HG03460 (cell line): ENCODE measurements around the gene ZNF492.
A peak's percentile ranks its signal among the peaks of the same experiment; 100 is the strongest.
"Not testable (repeated sequence)": the region's sequence is repeated elsewhere in the genome, so short reads cannot be mapped to it uniquely, and the experiment has no call there.

Source experiments
- ATAC-seq: cut with Tn5 transposase; IDR thresholded peaks from one replicate; pipeline ENCODE4 v1.9.1; 2021; ENCODE audit not compliant: unreplicated experiment

ZNF492 gene

DNA sequence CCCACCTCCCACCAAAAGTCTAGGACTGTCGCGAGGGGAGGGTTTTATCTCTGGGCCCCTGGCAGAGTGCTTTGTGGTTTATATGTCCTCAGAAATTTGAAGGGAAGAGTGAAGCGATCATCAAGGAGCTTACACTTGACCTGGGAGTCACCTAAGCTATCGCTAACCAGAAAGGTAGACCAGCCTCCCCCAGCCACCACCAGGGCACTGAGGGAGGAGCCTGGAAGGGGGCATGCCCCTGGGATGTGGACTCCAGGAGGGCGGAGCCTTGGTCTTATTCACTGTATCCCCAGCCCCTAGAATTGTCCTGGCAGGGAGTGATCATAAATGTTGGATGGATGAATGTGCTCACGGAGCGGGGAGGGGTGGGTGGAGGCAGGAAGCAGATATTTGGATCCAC is 16.9 kb upstream of the ZNF492 start:
- ATAC-seq = not testable (repeated sequence)

GRCh38 chr19:22617614-22618320 is 16.4 kb upstream of the ZNF492 start:
- ATAC-seq = no peak

GRCh38 chr19:22619371-22619770 is 14.8 kb upstream of the ZNF492 start:
- no peak for ATAC-seq

DNA sequence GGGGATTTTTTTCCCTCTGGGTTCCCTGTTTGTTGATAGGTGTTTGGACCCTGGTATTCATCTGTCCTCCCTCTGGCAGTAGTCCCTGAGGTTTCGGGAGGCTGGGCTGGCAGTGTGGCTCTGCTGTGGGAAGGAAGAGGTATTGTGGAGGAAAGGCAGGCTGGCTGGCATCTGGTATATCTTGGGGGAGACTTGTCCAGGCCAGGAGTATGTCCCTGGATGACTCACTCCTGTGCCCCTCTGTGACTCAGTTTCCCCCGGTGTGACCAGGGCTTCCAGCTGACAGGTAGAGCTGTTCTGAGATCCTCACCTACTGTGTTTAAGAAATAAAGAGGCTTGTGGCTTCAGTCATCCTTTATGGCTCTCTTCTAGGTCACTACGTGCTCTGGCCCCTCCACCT is 14.2 kb upstream of the ZNF492 start:
- no peak for ATAC-seq

DNA sequence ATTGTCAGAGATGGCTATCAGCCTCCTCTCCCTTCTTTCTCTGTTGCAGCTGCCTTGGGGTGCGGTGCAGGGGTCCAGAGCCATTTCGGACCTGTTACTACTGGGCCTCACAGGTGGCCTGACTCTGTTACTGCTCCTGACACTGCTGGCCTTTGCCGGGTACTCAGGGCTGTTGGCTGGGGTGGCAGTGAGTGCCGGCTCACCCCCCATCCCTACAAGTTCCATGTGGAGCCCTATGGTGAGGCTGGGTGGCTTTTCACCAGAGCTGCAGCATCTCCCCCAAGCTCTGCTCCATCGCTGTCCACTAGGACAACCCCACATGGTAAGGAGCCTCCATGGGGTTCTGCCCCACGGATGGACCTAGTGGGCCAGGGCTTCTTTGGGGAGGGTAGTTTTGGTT is 13.7 kb upstream of the ZNF492 start:
- no peak for ATAC-seq

- ATAC-seq = no peak
Measured at GRCh38 chr19:22620912-22621311, 13.2 kb upstream of the ZNF492 start.

- no peak for ATAC-seq
Measured at GRCh38 chr19:22622020-22622419, 12.1 kb upstream of the ZNF492 start.

DNA sequence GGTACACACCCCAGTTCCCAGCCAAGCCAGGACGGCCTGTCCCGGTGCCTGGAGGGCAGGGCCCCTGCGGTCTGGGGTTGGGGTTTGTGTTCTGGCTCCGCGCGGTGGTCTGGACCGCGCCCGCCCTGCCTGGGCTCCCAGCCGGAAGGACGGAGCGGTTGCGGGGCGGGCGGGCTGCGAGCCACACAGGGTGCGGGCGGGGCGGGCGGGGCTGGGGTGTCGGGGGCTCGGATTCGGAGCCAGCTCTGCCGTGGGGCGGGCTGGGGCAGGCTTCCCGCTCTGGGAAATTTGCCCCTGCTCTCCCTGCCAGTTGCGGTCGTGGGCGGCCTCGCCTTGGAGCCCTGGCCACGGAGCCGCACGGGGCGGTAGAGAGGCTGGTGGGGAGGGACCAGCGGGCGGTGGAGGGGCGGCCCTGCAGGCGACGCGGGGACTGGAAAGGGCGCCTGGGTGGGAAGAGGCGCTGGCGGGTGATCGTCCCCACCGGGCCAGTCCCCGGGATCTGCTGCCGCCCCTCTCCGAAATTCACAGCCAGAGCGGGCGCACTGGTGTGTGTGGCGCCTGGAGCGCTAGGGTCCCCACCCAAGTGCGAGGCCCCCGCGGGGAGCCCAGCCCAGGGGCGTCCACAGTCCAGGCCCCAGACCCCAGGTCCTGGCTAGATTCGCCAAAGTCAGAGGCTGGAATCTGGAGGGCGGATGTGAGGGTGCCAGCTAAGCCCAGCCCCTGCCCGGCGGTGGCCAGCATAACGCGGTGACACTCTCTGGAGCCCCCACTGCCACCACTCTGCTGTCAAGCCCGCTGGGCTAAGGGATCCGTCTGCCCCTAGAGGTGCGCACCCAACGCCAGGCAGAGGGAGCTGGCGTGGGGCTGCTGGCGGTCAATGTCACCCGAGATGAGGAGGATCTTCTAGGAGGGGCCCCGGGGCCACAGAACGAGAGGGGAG is 11.0 kb upstream of the ZNF492 start:
- no peak for ATAC-seq

DNA sequence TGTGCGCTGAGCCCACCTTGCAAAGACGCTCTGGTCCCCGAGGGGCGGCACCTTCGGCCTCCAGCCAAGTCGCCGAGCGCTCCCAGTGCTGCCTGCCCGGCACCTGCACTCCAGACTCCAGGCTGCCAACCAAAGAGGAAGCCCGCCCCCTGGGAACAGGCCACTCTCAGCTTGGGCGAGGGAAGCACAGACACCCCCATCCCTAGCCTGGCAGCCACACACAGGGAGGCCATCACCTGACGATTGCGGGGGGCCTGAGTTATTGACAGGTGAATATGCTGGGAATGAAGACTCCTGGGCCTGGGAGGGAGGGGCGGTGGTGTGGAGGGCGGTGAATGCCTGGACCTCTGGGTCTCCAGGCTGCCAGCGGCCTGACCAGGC is 10.3 kb upstream of the ZNF492 start:
- no peak for ATAC-seq

GRCh38 chr19:22625266-22626035 is 8.7 kb upstream of the ZNF492 start:
- no peak for ATAC-seq

DNA sequence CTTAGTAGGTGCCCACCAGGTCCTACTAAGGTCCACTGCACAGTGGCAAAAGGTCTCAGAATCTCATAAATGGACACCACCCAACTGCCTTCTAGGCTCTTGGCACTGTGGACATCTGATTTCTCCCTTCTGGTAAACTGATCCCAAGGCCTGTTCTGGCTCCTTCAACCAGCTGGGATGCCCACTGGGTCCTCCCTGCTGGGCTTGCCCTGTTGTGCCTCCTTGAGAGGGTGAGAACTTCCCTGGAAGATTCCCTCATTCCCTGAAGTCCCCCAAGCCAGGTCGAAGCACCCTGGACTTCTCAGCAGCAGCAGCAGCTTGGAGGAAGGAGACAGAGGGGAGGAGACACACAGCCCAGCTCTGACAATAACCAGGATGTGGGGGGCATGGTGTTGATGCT is 6.6 kb upstream of the ZNF492 start:
- no peak for ATAC-seq

GRCh38 chr19:22628401-22628800 is 5.7 kb upstream of the ZNF492 start:
- ATAC-seq = no peak

DNA sequence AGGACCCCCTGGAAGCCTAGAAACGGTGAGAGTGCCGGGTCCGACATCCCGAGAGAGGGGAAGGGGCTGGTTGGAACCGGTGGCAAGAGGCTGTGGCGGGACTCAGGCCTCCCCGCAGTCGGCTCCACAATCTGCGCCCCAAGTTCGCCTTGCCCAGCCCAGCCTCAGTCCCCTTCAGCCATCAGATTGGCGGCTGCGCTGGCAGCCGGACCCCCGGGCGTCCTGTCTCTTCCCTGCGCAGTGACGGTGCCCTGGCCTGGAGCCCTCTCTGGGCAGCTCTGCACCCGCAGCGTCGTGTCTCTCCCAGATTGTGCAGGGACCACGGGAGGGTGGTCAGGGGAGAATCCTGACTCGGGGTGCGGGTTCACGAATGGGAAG is 315 bp downstream of the ZNF492 start:
- peak; percentile 17 for ATAC-seq

DNA sequence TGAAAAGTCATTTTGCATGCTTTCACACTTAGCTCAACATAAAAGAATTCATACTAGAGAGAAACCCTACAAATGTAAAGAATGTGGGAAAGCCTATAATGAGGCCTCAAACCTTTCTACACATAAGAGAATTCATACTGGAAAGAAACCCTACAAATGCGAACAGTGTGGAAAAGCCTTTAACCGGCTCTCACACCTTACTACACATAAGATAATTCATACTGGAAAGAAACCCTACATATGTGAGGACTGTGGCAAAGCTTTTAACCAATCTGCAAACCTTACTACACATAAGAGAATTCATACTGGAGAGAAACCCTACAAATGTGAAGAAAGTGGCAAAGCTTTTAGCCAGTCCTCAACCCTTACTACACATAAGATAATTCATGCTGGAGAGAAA is 51.4 kb downstream of the ZNF492 start:
- ATAC-seq = not testable (repeated sequence)

DNA sequence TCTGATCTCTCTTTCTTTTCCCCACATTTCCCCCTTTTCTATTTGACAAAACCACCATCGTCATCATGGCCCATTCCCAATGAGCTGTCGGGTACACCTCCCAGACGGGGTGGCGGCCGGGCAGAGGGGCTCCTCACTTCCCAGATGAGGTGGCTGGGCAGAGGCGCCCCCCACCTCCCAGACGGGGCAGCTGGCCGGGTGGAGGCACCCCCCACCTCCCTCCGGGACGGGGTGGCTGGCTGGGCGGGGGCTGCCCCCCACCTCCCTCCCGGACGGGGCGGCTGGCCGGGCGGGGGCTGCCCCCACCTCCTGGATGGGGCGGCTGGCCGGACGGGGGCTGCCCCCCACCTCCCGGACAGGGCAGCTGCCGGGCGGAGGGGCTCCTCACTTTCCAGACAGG is 68.5 kb downstream of the ZNF492 start:
- not testable (repeated sequence) for ATAC-seq

DNA sequence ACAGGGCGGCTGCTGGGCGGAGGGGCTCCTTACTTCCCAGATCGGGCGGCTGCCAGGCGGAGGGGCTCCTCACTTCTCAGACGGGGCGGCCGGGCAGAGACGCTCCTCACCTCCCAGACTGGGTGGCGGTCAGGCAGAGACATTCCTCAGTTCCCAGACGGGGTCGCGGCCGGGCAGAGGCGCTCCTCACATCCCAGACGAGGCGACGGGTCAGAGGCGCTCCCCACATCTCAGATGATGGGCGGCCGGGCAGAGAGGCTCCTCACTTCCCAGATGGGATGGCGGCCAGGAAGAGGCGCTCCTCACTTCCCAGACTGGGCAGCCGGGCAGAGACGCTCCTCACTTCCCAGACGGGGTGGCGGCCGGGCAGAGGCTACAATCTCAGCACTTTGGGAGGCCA is 69.0 kb downstream of the ZNF492 start:
- ATAC-seq = not testable (repeated sequence)

- no peak for ATAC-seq
Measured at GRCh38 chr19:22708983-22709382, 74.9 kb downstream of the ZNF492 start.
